Body of pancreas (tissue), 4 donors: ENCODE results near the gene LRRFIP1.

ENCODE experiments used
- CTCF ChIP-seq, 7 experiments: fragments of 450-650 bp in 4 of 7; fragments of 200-600 bp in 3 of 7; sonication (generic) in 3 of 7; IDR thresholded peaks; one replicate each; pipeline ENCODE4 v1.5.1; 2016 to 2019; ENCODE audit warnings: antibody characterized with exemption in 7 of 7
- POLR2A ChIP-seq, 3 donors: fragments of 450-650 bp; IDR thresholded peaks; one replicate each; pipeline ENCODE4 v1.6.1; 2016; ENCODE audit warnings: antibody characterized with exemption in 3 of 3, mild to moderate bottlenecking in 2 of 3

DNA sequence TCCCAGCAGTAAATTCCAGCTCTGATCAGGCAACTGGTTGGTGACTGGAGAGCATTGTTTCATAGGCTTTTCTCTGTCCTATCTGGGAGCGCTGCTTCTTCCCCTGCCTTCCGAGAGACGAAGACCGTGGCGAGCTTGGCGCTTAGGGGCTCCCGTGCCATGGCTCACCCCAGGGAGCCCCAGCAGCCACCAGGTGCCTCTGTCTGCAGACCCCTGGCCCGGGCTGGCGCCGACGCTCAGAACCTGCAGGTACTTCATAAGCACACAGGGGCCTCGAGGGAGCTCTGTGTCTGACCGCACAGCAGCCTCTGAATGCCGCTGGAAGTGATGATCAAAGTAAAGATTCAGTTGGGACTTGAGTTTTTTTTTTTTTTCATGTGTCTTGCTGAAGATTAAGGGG is 152.1 kb downstream of the LRRFIP1 start:
- no peak for TF ChIP-seq CTCF (IDR thresholded peaks at IDR 0.05)
- no peak for TF ChIP-seq POLR2A (IDR thresholded peaks at IDR 0.05)
